Kidney capillary endothelial cell (primary cell): ENCODE results near the gene CACNA1D.

Source experiments
- DNase-seq: peaks from one replicate; pipeline ENCODE4 v3.0.0-alpha.2; 2018; ENCODE audit warnings: low spot score

Gene CACNA1D

DNA sequence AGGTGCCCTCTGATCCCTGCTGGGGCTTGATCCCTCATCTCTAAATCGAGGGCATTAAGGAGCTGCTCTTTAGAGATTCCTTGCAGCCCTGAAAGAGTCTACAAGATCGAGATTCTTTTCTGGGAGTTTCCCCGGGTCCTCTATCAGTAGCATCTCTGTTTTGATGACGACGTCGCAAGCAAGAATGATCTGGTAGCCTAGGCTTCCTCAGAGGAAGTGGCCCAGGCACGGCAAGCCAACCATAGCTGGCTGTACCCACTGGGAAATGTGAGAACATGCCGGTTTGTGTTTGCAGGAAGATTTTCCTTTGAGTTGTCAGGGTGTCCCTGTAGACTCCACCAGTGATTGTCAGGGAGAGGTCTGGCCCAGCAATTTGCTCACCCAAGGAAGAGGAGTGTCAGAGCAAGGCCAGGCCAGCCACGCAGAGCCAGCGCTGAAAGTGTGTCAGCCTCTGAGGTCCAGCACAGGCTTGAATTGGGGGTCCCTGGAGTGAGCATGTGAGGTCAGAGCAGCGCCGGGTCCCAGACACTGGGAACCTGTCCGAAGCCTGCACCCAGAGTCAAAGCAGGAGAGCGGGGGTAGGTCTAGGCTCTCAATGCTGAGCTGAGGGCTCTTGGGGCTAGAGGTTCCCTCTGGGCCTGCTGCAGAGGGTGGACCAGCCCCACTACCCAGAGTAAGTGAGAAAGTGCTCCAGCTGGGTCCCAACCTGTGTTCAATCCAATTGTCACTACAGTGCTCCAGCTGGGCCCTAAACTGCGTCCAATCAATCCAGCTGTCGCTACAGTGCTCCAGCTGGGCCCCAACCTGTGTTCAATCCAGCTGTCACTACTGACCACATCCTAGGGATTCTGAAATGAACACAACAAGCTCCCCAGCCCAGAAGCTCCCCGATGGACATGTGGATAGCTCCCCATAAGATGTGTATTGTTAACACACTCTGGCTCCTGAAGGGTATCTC lies 256.1 kb downstream of the CACNA1D start:
- DNase-seq: no peak

GRCh38 chr3:53753518-53754183 lies 259.2 kb downstream of the CACNA1D start:
- DNase-seq: no peak

GRCh38 chr3:53754325-53754724 lies 259.9 kb downstream of the CACNA1D start:
- DNase-seq: no peak

DNA sequence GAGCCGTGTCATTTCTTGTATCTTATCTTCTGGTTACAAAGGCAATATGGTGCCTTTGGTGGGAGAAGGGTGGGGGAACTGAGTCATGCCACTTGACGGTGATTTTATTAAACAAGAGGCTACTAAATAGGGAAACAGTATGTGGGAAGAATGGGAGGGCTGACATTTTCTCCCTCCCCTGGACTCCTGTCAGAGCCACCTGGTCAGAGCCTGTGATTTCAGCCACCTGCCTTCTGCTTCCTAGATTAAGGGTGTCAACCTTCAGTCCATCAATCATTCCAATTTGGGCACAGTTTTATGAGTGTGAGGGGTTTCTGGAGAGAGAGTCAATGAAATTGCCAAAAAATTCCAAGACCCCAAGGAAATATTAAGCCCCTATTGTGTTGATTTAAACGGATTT lies 264.4 kb downstream of the CACNA1D start:
- no peak for DNase-seq

DNA sequence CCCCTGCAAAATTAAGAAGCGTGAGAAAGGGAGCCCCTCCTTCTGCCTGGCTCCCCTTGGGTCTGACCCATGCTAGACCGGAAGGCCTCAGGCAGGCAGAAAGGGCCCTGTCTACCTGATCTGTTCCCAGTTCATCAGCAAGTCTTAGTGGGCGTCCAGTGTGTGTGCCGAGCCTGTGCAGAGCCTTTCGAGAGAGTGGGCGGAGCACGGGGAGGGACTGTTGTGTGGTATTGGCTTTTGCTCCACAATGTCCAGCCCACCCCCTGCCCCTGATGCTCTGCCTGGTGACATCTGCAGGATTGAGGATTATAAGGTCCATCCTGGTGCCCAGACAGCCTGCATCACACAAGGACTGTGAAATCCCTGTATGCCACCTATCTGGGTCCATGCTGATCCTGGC lies 268.9 kb downstream of the CACNA1D start:
- DNase-seq: no peak

DNA sequence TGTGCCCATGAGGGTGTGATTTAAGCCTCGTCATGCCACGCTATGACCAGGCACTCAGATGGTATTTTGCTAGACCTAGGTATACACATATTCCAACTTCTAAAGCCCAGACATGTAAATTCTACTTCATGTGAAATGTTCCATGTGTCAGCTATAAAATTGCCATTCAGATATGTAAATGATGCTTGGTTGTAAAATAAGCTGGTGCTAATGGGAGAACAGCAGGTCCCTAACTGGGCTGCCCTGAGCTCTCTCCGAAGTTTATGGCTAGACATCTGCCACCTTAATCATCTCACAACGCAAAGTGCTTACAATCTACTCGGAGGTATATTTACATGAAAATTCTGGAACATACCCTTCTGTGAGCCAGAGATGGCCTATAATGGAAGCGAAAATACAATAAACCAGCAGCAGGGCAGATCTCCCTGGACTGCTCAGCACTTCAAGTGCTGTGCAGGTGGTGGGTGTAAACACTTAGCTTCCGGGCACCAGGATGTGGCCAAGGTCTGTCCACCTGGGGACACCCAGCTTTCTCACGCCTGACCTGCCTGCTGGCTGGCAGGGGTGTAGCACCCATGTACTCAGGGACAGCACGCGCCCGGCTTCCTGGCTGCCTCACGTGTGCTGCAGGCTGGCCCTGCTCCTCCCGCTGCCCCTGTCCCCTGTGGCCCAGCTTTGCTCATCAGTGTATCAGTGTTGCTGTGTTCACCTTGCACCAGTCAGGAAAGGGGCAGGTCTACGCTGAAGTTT lies 269.8 kb downstream of the CACNA1D start:
- no peak for DNase-seq

DNA sequence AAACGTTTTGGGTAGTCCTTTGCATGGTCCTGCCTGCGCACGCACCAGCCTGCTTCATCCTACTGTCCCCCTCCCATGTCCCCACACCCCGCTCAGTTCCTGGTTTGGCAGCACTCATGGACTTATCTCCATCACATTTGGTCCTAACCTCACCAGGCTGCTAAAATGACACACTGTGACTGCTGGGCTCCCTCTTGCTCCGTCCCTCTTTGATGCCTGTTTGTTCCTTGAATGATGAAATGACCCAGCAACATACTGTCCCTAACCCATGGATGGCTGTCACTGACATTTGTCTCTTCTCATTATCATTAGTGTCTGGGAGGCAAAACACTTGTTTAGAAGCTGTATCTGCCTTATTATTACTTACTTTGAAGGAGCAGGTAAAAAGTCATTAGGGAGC lies 271.3 kb downstream of the CACNA1D start:
- DNase-seq: no peak

GRCh38 chr3:53766706-53767105 lies 272.3 kb downstream of the CACNA1D start:
- DNase-seq: no peak

DNA sequence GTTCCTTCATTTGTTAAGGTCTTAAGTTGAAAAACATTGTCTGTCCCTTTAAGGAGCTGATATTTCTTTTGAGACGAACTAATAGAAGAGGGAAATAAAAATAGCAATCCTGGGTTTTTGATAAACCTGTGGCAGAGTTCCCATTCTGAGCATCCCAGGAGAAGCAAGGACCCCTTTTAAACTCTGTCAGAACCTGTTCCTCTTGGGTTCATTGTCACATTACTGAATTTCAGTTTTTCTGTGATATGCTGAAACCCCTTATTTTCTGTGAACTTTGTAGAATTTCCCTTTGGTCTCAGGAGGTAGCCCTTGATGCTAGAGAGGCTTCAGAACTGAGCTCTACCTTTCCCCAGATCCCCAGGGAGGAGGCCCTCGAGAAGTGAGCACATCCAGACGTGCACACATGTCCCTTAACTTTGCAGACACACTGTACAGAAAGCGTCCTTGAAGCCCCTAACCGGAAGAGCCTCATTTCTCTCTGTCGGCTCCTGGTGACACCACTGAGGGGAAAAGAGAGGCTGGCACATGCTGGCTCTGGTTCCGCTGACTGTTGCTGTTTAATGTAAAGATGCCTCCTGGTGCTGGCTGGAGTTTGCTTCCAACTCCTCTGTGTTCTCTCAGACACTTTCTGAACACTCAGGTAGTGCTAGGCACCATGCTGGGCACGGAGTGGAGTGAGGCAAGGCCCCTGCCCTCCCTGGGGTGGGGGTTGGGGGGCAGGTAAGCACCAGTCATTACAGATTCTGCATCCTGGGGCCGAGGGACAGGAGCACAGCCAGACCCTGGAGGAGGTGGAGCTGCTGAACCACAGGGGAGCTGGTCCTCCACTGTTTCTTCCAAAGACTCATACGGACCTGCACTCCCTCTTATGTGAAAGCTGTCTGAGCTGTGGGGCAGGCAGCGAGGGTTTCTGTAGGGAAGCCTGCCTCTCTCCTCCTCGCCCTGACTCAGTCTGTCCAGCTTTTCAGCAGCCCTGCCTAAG lies 274.4 kb downstream of the CACNA1D start:
- DNase-seq: no peak

DNA sequence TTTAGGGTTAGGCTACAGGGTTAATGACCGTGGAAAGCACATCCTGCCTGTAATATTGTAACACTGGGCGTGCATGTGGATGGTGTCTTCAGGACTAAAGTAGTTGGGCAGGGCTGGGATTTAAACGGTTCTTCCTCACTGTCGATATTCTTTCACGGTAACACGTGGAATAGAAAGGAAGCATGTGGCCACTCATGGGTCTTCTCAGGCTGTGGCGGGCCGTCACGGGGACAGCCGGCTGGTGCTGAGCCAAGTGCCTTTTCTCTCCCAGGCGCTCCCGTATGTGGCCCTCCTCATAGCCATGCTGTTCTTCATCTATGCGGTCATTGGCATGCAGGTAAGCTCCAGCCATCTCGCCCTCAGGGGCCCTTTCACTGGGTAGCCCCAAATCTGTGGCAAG lies 278.2 kb downstream of the CACNA1D start:
- DNase-seq: no peak

DNA sequence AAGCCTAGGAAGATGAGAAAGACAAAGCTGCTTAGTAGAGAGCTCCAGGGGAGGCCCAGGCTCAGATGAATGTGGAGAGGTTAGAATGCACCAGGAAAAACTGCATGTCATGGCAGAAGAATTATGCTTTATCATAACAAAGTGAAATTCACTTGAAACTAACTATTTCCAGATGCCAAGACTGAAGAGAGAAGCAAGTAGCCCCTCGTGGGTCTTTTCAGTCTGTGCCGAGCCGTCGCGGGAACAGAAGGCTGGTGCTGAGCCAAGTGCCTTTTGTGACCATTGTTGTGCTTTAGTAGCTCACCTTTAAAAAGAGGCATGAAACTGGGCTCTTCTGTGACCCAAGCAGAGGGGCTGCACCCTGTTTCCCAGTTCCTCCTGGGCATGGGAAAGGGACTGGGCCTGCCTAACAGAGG lies 278.6 kb downstream of the CACNA1D start:
- no peak for DNase-seq

DNA sequence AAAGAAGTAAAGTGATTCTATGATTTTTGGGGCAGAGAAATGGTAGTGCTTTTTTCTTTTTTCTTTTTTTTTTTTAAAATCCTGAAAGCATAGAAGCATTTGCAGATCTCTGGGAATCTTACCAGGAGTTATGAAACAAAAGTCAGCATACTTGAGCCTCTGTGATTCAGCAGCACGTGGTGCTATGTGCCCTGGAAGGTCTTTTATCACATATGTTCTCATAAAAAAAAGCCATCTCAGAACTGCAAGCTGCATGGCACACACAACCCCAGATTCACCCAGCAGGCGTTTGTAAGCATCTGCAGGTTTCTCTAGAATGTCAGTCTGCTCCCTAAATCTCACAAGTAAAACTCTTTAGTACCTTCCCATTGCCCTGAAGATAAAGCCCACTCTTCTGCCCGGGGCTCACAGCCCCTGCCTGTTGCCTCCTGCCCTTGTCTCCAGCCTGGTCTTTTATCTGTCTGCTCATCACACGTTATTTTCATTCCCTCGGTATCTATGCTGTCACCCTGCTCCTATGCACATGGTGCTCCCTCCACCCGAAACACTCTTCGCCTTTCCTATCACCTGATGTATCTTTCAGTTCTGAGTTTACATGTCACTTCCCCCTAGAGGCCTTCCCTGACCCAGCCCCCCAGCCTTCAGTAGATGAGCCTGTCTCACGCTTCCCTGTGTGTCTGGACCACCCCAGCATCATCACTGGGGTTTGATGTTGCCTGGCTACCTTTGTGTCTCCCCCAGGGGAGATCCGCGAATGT lies 279.4 kb downstream of the CACNA1D start:
- no peak for DNase-seq

DNA sequence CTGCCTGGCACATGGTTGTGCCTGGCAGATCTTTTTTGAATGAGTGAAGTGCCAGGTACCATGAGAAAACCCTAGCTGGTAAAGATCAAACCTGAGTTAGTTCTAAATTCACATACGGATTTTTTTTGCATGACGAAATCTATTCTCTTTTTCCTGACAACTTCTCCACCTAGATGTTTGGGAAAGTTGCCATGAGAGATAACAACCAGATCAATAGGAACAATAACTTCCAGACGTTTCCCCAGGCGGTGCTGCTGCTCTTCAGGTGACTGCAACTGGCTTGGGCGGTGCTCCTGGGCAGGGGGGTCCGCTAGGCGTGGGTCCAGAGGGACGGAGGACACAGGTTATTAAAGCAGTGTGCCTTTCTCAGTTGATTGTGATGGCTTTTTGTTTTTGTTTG lies 280.0 kb downstream of the CACNA1D start:
- DNase-seq: no peak

- DNase-seq: no peak
Measured at GRCh38 chr3:53775018-53775417, 280.6 kb downstream of the CACNA1D start.

- no peak for DNase-seq
Measured at GRCh38 chr3:53775834-53776251, 281.4 kb downstream of the CACNA1D start.

DNA sequence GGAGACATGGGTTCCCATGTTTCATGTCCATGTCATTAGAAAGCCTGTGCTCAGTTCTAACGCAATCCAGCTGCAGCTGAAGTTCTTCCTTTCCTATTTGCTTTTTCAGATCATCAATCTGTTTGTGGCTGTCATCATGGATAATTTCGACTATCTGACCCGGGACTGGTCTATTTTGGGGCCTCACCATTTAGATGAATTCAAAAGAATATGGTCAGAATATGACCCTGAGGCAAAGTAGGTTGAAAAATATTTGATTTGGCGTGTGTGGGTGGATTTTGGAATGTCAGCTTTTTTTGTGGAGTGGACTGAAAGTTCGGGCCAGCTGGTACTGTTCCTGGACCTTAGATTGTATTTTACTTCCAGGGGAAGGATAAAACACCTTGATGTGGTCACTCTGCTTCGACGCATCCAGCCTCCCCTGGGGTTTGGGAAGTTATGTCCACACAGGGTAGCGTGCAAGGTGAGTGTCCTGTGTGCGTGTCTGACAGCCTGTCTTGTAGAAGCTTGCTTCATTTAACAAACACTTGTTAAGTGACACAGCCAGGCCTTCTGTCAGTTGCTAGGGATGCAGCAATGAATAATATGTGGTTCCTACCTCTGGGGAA lies 282.2 kb downstream of the CACNA1D start:
- no peak for DNase-seq

GRCh38 chr3:53777468-53777867 lies 283.1 kb downstream of the CACNA1D start:
- DNase-seq: no peak

DNA sequence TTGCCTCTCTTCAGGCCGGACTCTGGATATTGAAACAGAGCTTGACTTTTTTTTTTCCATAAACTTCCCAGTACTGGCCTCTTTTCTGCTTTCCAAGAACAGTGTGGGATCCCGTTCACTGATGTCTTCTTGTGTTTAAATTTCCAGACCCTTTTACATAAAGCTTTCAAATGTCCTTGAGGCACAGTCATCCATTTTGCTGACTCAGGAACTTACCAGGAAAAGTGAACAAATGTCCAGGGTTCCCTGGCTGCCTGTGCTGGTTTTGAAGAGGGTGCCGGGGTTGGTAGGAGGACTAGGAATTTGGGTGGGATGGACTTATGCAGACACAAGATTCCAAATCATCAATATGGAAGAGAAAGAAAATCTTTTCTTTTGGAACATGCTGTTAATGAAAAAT lies 283.7 kb downstream of the CACNA1D start:
- DNase-seq: no peak

- no peak for DNase-seq
Measured at GRCh38 chr3:53780171-53780570, 285.8 kb downstream of the CACNA1D start.

DNA sequence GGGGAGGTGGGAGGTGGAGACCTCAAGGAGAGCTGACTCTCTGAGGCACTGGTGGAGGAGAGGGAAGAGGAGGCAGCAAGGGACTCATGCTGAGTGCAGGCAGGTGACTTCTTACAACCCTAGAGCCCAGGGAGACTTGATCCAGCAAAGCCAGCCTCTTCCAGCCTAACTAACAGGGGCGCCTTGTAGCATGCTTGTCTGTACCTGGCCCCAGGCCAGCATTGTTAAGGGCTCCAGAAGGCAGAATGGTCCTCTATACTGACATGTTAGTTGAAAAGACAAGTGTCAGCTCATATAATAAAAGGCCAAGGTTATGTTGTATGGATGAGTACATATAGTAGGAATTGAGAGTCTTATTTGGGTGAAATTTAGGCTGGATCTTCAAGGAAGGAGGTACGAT lies 286.4 kb downstream of the CACNA1D start:
- no peak for DNase-seq
